ENCODE measurements around the gene IFNAR1. TPM values are rescaled to one million over a fixed set of nuclear protein-coding genes. Genes with fewer than 3 reads are reported as not detected.

The IFNAR1 gene
- total and polyA plus RNA-seq, 2 experiments from 2014 or later, result 14.0 to 18.7 TPM

- TF ChIP-seq, protein P1, sequence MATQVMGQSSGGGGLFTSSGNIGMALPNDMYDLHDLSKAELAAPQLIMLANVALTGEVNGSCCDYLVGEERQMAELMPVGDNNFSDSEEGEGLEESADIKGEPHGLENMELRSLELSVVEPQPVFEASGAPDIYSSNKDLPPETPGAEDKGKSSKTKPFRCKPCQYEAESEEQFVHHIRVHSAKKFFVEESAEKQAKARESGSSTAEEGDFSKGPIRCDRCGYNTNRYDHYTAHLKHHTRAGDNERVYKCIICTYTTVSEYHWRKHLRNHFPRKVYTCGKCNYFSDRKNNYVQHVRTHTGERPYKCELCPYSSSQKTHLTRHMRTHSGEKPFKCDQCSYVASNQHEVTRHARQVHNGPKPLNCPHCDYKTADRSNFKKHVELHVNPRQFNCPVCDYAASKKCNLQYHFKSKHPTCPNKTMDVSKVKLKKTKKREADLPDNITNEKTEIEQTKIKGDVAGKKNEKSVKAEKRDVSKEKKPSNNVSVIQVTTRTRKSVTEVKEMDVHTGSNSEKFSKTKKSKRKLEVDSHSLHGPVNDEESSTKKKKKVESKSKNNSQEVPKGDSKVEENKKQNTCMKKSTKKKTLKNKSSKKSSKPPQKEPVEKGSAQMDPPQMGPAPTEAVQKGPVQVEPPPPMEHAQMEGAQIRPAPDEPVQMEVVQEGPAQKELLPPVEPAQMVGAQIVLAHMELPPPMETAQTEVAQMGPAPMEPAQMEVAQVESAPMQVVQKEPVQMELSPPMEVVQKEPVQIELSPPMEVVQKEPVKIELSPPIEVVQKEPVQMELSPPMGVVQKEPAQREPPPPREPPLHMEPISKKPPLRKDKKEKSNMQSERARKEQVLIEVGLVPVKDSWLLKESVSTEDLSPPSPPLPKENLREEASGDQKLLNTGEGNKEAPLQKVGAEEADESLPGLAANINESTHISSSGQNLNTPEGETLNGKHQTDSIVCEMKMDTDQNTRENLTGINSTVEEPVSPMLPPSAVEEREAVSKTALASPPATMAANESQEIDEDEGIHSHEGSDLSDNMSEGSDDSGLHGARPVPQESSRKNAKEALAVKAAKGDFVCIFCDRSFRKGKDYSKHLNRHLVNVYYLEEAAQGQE (IDR thresholded peaks at IDR 0.05; ENCODE audit: unreplicated experiment), result no peak
- TF ChIP-seq, protein P2, sequence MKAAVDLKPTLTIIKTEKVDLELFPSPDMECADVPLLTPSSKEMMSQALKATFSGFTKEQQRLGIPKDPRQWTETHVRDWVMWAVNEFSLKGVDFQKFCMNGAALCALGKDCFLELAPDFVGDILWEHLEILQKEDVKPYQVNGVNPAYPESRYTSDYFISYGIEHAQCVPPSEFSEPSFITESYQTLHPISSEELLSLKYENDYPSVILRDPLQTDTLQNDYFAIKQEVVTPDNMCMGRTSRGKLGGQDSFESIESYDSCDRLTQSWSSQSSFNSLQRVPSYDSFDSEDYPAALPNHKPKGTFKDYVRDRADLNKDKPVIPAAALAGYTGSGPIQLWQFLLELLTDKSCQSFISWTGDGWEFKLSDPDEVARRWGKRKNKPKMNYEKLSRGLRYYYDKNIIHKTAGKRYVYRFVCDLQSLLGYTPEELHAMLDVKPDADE (IDR thresholded peaks at IDR 0.05), result no peak
- TF ChIP-seq ZNF331 (CRISPR knock-in tag; IDR thresholded peaks at IDR 0.05; ENCODE audit: low read depth) (no peak), POLR2AphosphoS5 (IDR thresholded peaks at IDR 0.05; ENCODE audit: low read depth) (no peak), NANOG (IDR thresholded peaks at IDR 0.05; ENCODE audit: borderline replicate concordance) (no peak), JUNB (IDR thresholded peaks at IDR 0.05; ENCODE audit: unreplicated experiment) (no peak), STAT1 (IDR thresholded peaks at IDR 0.05; ENCODE audit: unreplicated experiment) (no peak), EZH2phosphoT487 (IDR thresholded peaks at IDR 0.05; ENCODE audit: unreplicated experiment) (no peak), ZNF114 (CRISPR knock-in tag; IDR thresholded peaks at IDR 0.05) (no peak), CREB1 (CRISPR knock-in tag; IDR thresholded peaks at IDR 0.05; ENCODE audit: low read depth) (no peak), EZH2 (IDR thresholded peaks at IDR 0.05; ENCODE audit: low read depth, unreplicated experiment) (no peak)
- TF ChIP-seq, protein P3, sequence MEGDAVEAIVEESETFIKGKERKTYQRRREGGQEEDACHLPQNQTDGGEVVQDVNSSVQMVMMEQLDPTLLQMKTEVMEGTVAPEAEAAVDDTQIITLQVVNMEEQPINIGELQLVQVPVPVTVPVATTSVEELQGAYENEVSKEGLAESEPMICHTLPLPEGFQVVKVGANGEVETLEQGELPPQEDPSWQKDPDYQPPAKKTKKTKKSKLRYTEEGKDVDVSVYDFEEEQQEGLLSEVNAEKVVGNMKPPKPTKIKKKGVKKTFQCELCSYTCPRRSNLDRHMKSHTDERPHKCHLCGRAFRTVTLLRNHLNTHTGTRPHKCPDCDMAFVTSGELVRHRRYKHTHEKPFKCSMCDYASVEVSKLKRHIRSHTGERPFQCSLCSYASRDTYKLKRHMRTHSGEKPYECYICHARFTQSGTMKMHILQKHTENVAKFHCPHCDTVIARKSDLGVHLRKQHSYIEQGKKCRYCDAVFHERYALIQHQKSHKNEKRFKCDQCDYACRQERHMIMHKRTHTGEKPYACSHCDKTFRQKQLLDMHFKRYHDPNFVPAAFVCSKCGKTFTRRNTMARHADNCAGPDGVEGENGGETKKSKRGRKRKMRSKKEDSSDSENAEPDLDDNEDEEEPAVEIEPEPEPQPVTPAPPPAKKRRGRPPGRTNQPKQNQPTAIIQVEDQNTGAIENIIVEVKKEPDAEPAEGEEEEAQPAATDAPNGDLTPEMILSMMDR (conservative IDR thresholded peaks at IDR 0.05; ENCODE audit: low read depth in 2 of 2), result no peak
Measured at GRCh38 chr21:33392284-33392985, 67.7 kb downstream of the IFNAR1 start (continued).

- Histone ChIP-seq H3K4me1 (ENCODE audit: insufficient read depth) (no peaks in the 10 kb centered on the region), H2AFZ (no peak overlapping the region), H3K27me3 (ENCODE audit: insufficient read depth) (no peaks in the 10 kb centered on the region), H3K9me2 (ENCODE audit: insufficient read depth) (no peaks in the 10 kb centered on the region), H3K27ac (ENCODE audit: low read depth) (no peak overlapping the region), H3K79me2 (replicated peaks; ENCODE audit: insufficient read depth) (no peaks in the 10 kb centered on the region), H4K20me1 (replicated peaks; ENCODE audit: insufficient read depth) (no peaks in the 10 kb centered on the region), H3K4me3 (no peak overlapping the region), H3F3A (replicated peaks; ENCODE audit: low read depth) (no peaks in the 10 kb centered on the region), H3K36me3 (ENCODE audit: insufficient read depth) (no peaks in the 10 kb centered on the region), H3K4me2 (no peak overlapping the region)
- no peak for DNase-seq (ENCODE audit: low spot score)
- H3K4me1 Mint-ChIP-seq, result peaks cover 4% of the 10 kb centered on the region
- no peaks in the 10 kb centered on the region for H3K27me3 Mint-ChIP-seq (ENCODE audit: insufficient read depth, low read depth, poor library complexity)
- TF ChIP-seq, protein P1 (IDR thresholded peaks at IDR 0.05; ENCODE audit: unreplicated experiment), result no peak
- TF ChIP-seq, protein P2 (IDR thresholded peaks at IDR 0.05), result no peak
- TF ChIP-seq JUNB (IDR thresholded peaks at IDR 0.05; ENCODE audit: unreplicated experiment), result no peak
- no peak for TF ChIP-seq CREB1 (CRISPR knock-in tag; IDR thresholded peaks at IDR 0.05; ENCODE audit: low read depth)
- no peak for TF ChIP-seq EZH2 (IDR thresholded peaks at IDR 0.05; ENCODE audit: low read depth, unreplicated experiment)
- TF ChIP-seq NANOG (IDR thresholded peaks at IDR 0.05; ENCODE audit: borderline replicate concordance), result no peak
- TF ChIP-seq POLR2AphosphoS5 (IDR thresholded peaks at IDR 0.05; ENCODE audit: low read depth), result no peak
- H3K4me3 Mint-ChIP-seq, result no peak overlapping the region
- ATAC-seq, result no peak
- H3K36me3 Mint-ChIP-seq (ENCODE audit: low read depth), result no peaks in the 10 kb centered on the region
- H3K9me3 Mint-ChIP-seq, result no peaks in the 10 kb centered on the region
- no peak overlapping the region for H3K27ac Mint-ChIP-seq
Measured at GRCh38 chr21:33393348-33393747, 68.6 kb downstream of the IFNAR1 start.
